Measurements from ENCODE around the gene CLIP4. TPM values are rescaled to one million over a fixed set of nuclear protein-coding genes. Genes with fewer than 3 reads are reported as not detected.

Gene CLIP4
- total RNA-seq (10 to 100 TPM; 33.4 to 57.4 (median 43.2) TPM), polyA plus RNA-seq (10 to 100 TPM in 1 of 2 donors, 1 to 10 TPM in 1; 9.6 to 20.8 TPM)
- long read RNA-seq, donor 1, full-length matches to known transcripts: 90 of 125 reads
- long read RNA-seq, donor 1, partial matches to known transcripts: 15 of 125 reads
- long read RNA-seq, donor 1, other reads (novel, unspliced or antisense): 20 of 125 reads
- long read RNA-seq, donor 2, full-length matches to known transcripts: 46 of 82 reads
- long read RNA-seq, donor 2, partial matches to known transcripts: 23 of 82 reads
- long read RNA-seq, donor 2, other reads (novel, unspliced or antisense): 13 of 82 reads
- long read RNA-seq, donor 3, full-length matches to known transcripts: 69 of 95 reads
- long read RNA-seq, donor 3, partial matches to known transcripts: 9 of 95 reads
- long read RNA-seq, donor 3, other reads (novel, unspliced or antisense): 17 of 95 reads

DNA sequence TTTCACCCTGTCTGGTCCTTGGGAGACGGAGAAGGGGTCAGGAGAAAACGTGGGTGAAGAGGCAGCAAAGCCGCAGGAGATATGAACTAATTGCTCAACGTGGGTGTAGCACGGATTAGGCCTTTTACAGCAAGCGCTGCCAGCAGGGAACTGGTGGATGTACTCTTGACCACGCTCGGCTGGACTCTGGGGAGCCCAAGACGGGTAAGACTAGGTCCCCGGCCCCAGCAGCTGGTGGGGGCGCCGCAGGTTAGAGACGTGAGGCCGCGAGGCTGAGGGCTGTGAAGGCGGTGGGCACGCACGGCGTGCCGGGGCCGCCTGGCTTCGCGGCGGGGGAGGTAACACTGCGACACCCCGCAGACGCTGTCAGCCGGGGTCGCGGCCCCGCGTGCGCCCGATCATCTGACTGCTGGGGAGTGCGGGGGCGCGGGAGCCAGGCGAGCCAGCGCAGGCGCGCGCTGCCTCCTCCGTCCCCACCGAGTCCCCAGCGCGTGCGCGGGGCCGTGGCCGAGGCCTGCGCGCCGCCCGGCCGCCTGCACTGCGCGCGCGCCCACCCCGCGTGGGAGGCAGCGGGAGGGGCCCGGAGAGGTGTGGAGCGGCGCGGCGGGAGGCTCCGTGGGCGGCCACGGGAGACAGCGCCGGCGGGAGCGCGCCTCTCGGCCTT, at the start of gene CLIP4:
CLIP4 (plus strand) TSS at position 470 of the 664 bp plus-strand sequence. CDS start 5,974 bp downstream, outside the sequence.
- DNase-seq (peak; percentile 63 to 81 (median 65)), ATAC-seq (peak; percentile 49 to 90 (median 82))
- Histone ChIP-seq H3K36me3 (no peaks in the 10 kb centered on the region), H3K27me3 (peaks cover 0 to 3% (median 0%) of the 10 kb centered on the region in 9 donors), H3K27ac (peak within 1 kb of the TSS; percentile 43 to 94 (median 82)), H3K4me3 (peak within 1 kb of the TSS; percentile 48 to 92 (median 74)), H3K4me1 (peaks cover 0 to 66% (median 18%) of the 10 kb centered on the region in 12 donors), H3K9me3 (no peaks in the 10 kb centered on the region)
- WGBS, 4 donors: 2 to 7% (median 4%) methylated on average over 29 to 76 of the region's 76 CpGs
- TF ChIP-seq, protein P1, sequence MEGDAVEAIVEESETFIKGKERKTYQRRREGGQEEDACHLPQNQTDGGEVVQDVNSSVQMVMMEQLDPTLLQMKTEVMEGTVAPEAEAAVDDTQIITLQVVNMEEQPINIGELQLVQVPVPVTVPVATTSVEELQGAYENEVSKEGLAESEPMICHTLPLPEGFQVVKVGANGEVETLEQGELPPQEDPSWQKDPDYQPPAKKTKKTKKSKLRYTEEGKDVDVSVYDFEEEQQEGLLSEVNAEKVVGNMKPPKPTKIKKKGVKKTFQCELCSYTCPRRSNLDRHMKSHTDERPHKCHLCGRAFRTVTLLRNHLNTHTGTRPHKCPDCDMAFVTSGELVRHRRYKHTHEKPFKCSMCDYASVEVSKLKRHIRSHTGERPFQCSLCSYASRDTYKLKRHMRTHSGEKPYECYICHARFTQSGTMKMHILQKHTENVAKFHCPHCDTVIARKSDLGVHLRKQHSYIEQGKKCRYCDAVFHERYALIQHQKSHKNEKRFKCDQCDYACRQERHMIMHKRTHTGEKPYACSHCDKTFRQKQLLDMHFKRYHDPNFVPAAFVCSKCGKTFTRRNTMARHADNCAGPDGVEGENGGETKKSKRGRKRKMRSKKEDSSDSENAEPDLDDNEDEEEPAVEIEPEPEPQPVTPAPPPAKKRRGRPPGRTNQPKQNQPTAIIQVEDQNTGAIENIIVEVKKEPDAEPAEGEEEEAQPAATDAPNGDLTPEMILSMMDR (IDR thresholded peaks at IDR 0.05): no peak
- peak in 1 of 2 donors; percentile 15 for TF ChIP-seq POLR2A (IDR thresholded peaks at IDR 0.05)
- intact Hi-C loops (cut with DNase I): loop anchor here in 4 of 10 donors (2.0 to 10.0 kb wide), 6 partner anchors 43 to 158 kb away; partner anchors contain the start of gene PCARE (in 2 of the 4)

- H3K27me3 ChIP-seq: no peaks in the 10 kb centered on the region
- WGBS, 4 donors: 86 to 93% (median 91%) methylated on average over 7 to 8 of the region's 8 CpGs
- no peak overlapping the region for H3K4me3 ChIP-seq
- TF ChIP-seq POLR2A (IDR thresholded peaks at IDR 0.05): no peak
- TF ChIP-seq, protein P1 (IDR thresholded peaks at IDR 0.05): no peak
- H3K9me3 ChIP-seq: no peaks in the 10 kb centered on the region
- peaks cover 0 to 24% (median 2%) of the 10 kb centered on the region in 12 donors for H3K4me1 ChIP-seq
- ATAC-seq: peak in 1 of 4 donors; percentile 14
- DNase-seq: no peak
- no peak overlapping the region for H3K27ac ChIP-seq
- H3K36me3 ChIP-seq: no peaks in the 10 kb centered on the region
- intact Hi-C loops (cut with DNase I): no loop called here
Observed at GRCh38 chr2:29066271-29066860, 48.8 kb upstream of the CLIP4 start.

DNA sequence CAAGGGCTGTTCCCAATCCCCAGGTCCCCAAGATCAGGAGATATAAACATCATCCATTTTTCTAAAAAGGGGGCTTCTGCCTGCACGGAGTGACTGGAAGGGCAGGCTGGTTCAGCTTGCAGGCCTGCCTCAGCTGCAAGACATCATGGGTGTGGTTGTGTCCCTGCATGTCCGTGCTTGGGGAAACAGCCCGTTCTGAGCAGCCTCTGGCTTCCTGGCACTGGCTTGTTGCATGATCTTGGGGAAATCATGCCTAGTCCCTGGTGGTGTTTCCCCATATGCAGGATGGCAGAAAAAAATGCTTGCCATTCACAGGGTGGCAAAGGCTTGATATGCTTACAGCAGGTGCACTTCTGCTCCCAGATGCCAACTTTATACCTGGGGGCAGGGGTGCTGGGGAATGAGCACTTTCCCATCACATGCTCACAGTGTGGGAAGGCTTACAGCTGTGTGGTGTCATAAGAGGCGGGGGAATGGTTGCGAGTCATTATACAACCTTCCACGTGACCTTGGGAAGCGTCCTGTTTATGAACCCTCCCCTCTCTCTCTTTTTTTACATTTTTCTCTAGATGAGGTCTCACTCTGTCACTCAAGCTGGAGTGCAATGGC, 48.1 kb upstream of the CLIP4 start:
- Histone ChIP-seq H3K9me3 (no peaks in the 10 kb centered on the region), H3K27ac (no peak overlapping the region), H3K27me3 (no peaks in the 10 kb centered on the region), H3K4me3 (no peak overlapping the region), H3K36me3 (no peaks in the 10 kb centered on the region), H3K4me1 (peaks cover 0 to 24% (median 3%) of the 10 kb centered on the region in 12 donors)
- intact Hi-C loops (cut with DNase I): no loop called here
- ATAC-seq (no peak), DNase-seq (no peak)
- no peak for TF ChIP-seq POLR2A (IDR thresholded peaks at IDR 0.05)
- TF ChIP-seq, protein P1 (IDR thresholded peaks at IDR 0.05): no peak
- WGBS, 4 donors: 67 to 83% (median 74%) methylated on average over 7 of the region's 7 CpGs

Data from heart left ventricle (tissue), 16 donors.